ENCODE data around the gene RMI2.

Gene RMI2

GRCh38 chr16:11393861-11394592 is 48.8 kb downstream of the RMI2 start:
- H3K9ac ChIP-seq (ENCODE audit: low read length) = no peak overlapping the region

GRCh38 chr16:11394593-11394960 is 49.3 kb downstream of the RMI2 start:
- peaks cover 18% of the 10 kb centered on the region for H3K4me1 ChIP-seq (ENCODE audit: control insufficient read depth, low read depth, low read length)
- H3K36me3 ChIP-seq (ENCODE audit: control insufficient read depth, low read depth, low read length) = no peaks in the 10 kb centered on the region
- H3K9me3 ChIP-seq (ENCODE audit: control insufficient read depth, low read depth, low read length) = no peaks in the 10 kb centered on the region
- H3K9ac ChIP-seq (ENCODE audit: low read length) = no peak overlapping the region
- H3K27ac ChIP-seq (ENCODE audit: low read length) = no peak overlapping the region
- H3K4me3 ChIP-seq (ENCODE audit: low read length) = no peak overlapping the region
- H3K27me3 ChIP-seq (ENCODE audit: control insufficient read depth, insufficient read depth, low read length) = no peaks in the 10 kb centered on the region

More at GRCh38 chr16:11393861-11394592, 48.8 kb downstream of the RMI2 start:
- Histone ChIP-seq H3K27me3 (ENCODE audit: control insufficient read depth, insufficient read depth, low read length) (no peaks in the 10 kb centered on the region), H3K4me3 (ENCODE audit: low read length) (no peak overlapping the region), H3K4me1 (ENCODE audit: control insufficient read depth, low read depth, low read length) (peaks cover 18% of the 10 kb centered on the region), H3K36me3 (ENCODE audit: control insufficient read depth, low read depth, low read length) (no peaks in the 10 kb centered on the region), H3K9me3 (ENCODE audit: control insufficient read depth, low read depth, low read length) (no peaks in the 10 kb centered on the region), H3K27ac (ENCODE audit: low read length) (no peak overlapping the region)

- Histone ChIP-seq H3K36me3 (ENCODE audit: control insufficient read depth, low read depth, low read length) (no peaks in the 10 kb centered on the region), H3K9me3 (ENCODE audit: control insufficient read depth, low read depth, low read length) (no peaks in the 10 kb centered on the region), H3K9ac (ENCODE audit: low read length) (no peak overlapping the region), H3K4me3 (ENCODE audit: low read length) (no peak overlapping the region), H3K27ac (ENCODE audit: low read length) (no peak overlapping the region), H3K4me1 (ENCODE audit: control insufficient read depth, low read depth, low read length) (peaks cover 13% of the 10 kb centered on the region), H3K27me3 (ENCODE audit: control insufficient read depth, insufficient read depth, low read length) (no peaks in the 10 kb centered on the region)
Observed at GRCh38 chr16:11395008-11395948, 50.0 kb downstream of the RMI2 start.

- H3K9ac ChIP-seq (ENCODE audit: low read length) = no peak overlapping the region
- H3K36me3 ChIP-seq (ENCODE audit: control insufficient read depth, low read depth, low read length) = no peaks in the 10 kb centered on the region
- no peak overlapping the region for H3K4me3 ChIP-seq (ENCODE audit: low read length)
- H3K9me3 ChIP-seq (ENCODE audit: control insufficient read depth, low read depth, low read length) = no peaks in the 10 kb centered on the region
- H3K27ac ChIP-seq (ENCODE audit: low read length) = no peak overlapping the region
- H3K4me1 ChIP-seq (ENCODE audit: control insufficient read depth, low read depth, low read length) = peaks cover 8% of the 10 kb centered on the region
- no peaks in the 10 kb centered on the region for H3K27me3 ChIP-seq (ENCODE audit: control insufficient read depth, insufficient read depth, low read length)
Observed at GRCh38 chr16:11395949-11396240, 50.6 kb downstream of the RMI2 start.

- Histone ChIP-seq H3K27me3 (ENCODE audit: control insufficient read depth, insufficient read depth, low read length) (no peaks in the 10 kb centered on the region), H3K27ac (ENCODE audit: low read length) (peak overlapping the region; percentile 27), H3K36me3 (ENCODE audit: control insufficient read depth, low read depth, low read length) (no peaks in the 10 kb centered on the region), H3K4me1 (ENCODE audit: control insufficient read depth, low read depth, low read length) (peaks cover 4% of the 10 kb centered on the region), H3K9me3 (ENCODE audit: control insufficient read depth, low read depth, low read length) (no peaks in the 10 kb centered on the region), H3K9ac (ENCODE audit: low read length) (no peak overlapping the region), H3K4me3 (ENCODE audit: low read length) (no peak overlapping the region)
Observed at GRCh38 chr16:11396241-11397048, 51.2 kb downstream of the RMI2 start.

GRCh38 chr16:11398136-11398535 is 52.9 kb downstream of the RMI2 start:
- Histone ChIP-seq H3K27ac (ENCODE audit: low read length) (no peak overlapping the region), H3K9ac (ENCODE audit: low read length) (no peak overlapping the region), H3K9me3 (ENCODE audit: control insufficient read depth, low read depth, low read length) (no peaks in the 10 kb centered on the region), H3K4me3 (ENCODE audit: low read length) (no peak overlapping the region), H3K27me3 (ENCODE audit: control insufficient read depth, insufficient read depth, low read length) (no peaks in the 10 kb centered on the region), H3K4me1 (ENCODE audit: control insufficient read depth, low read depth, low read length) (peaks cover 4% of the 10 kb centered on the region), H3K36me3 (ENCODE audit: control insufficient read depth, low read depth, low read length) (no peaks in the 10 kb centered on the region)

- H3K4me1 ChIP-seq (ENCODE audit: control insufficient read depth, low read depth, low read length) = peaks cover 4% of the 10 kb centered on the region
- no peak overlapping the region for H3K4me3 ChIP-seq (ENCODE audit: low read length)
- no peaks in the 10 kb centered on the region for H3K36me3 ChIP-seq (ENCODE audit: control insufficient read depth, low read depth, low read length)
- H3K27me3 ChIP-seq (ENCODE audit: control insufficient read depth, insufficient read depth, low read length) = no peaks in the 10 kb centered on the region
- no peak overlapping the region for H3K27ac ChIP-seq (ENCODE audit: low read length)
- H3K9me3 ChIP-seq (ENCODE audit: control insufficient read depth, low read depth, low read length) = no peaks in the 10 kb centered on the region
- H3K9ac ChIP-seq (ENCODE audit: low read length) = no peak overlapping the region
Observed at GRCh38 chr16:11398851-11399250, 53.6 kb downstream of the RMI2 start.

- Histone ChIP-seq H3K4me1 (ENCODE audit: control insufficient read depth, low read depth, low read length) (peaks cover 4% of the 10 kb centered on the region), H3K36me3 (ENCODE audit: control insufficient read depth, low read depth, low read length) (no peaks in the 10 kb centered on the region), H3K4me3 (ENCODE audit: low read length) (no peak overlapping the region), H3K9ac (ENCODE audit: low read length) (no peak overlapping the region), H3K27ac (ENCODE audit: low read length) (no peak overlapping the region), H3K9me3 (ENCODE audit: control insufficient read depth, low read depth, low read length) (no peaks in the 10 kb centered on the region), H3K27me3 (ENCODE audit: control insufficient read depth, insufficient read depth, low read length) (no peaks in the 10 kb centered on the region)
Observed at GRCh38 chr16:11399261-11399831, 54.1 kb downstream of the RMI2 start.

GRCh38 chr16:11400076-11400475 is 54.8 kb downstream of the RMI2 start:
- Histone ChIP-seq H3K9me3 (ENCODE audit: control insufficient read depth, low read depth, low read length) (no peaks in the 10 kb centered on the region), H3K27ac (ENCODE audit: low read length) (no peak overlapping the region), H3K36me3 (ENCODE audit: control insufficient read depth, low read depth, low read length) (no peaks in the 10 kb centered on the region), H3K4me1 (ENCODE audit: control insufficient read depth, low read depth, low read length) (peaks cover 4% of the 10 kb centered on the region), H3K9ac (ENCODE audit: low read length) (no peak overlapping the region), H3K4me3 (ENCODE audit: low read length) (no peak overlapping the region), H3K27me3 (ENCODE audit: control insufficient read depth, insufficient read depth, low read length) (no peaks in the 10 kb centered on the region)
